HUES64 (cell line): ENCODE measurements around the gene IGDCC3. TPM values are rescaled to one million over a fixed set of nuclear protein-coding genes. Genes with fewer than 3 reads are reported as not detected.

Experiments
- H3K27ac ChIP-seq: 2 replicates; pipeline ENCODE4 v1.7.0; 2013; ENCODE audit warnings: low read depth, low read length, inconsistent platforms
- H3K27me3 ChIP-seq: 2 replicates; pipeline ENCODE4 v1.6.1; 2013; ENCODE audit warnings: mild to moderate bottlenecking, low read length; ENCODE audit not compliant: insufficient read depth
- H3K36me3 ChIP-seq: 2 replicates; pipeline ENCODE4 v1.6.1; 2013; ENCODE audit warnings: mild to moderate bottlenecking, low read length; ENCODE audit not compliant: insufficient read depth
- H3K4me1 ChIP-seq: 2 replicates; pipeline ENCODE4 v1.6.1; 2013; ENCODE audit warnings: mild to moderate bottlenecking, low read length, moderate library complexity; ENCODE audit not compliant: insufficient read depth
- H3K4me3 ChIP-seq: 2 replicates; pipeline ENCODE4 v1.5.1; 2013; ENCODE audit warnings: mild to moderate bottlenecking, low read length, moderate library complexity
- H3K9ac ChIP-seq: 2 replicates; pipeline ENCODE4 v1.6.1; 2013; ENCODE audit warnings: mild to moderate bottlenecking, low read depth, low read length
- H3K9me3 ChIP-seq: 2 replicates; pipeline ENCODE4 v1.6.1; 2013; ENCODE audit warnings: low read depth, low read length; ENCODE audit not compliant: insufficient read depth
- WGBS: fragments of 150-250, 120-280 bp; methylation state at CpG from one replicate; pipeline ENCODE4 v1.1.7; 2013; ENCODE audit warnings: missing lambda C conversion rate; 5-methylcytosine and 5-hydroxymethylcytosine counted together
- polyA plus RNA-seq, 2 experiments: library from polyadenylated mRNA; stranded (reverse); fragments of 50-300 nt; gene quantifications; one replicate each; pipeline ENCODE4 v1.2.3, GENCODE V29; 2013

IGDCC3 gene
- polyA plus RNA-seq (2013, experiment 1 of 2) = 62.5 TPM
- polyA plus RNA-seq (2013, experiment 2 of 2) = 93.1 TPM

DNA sequence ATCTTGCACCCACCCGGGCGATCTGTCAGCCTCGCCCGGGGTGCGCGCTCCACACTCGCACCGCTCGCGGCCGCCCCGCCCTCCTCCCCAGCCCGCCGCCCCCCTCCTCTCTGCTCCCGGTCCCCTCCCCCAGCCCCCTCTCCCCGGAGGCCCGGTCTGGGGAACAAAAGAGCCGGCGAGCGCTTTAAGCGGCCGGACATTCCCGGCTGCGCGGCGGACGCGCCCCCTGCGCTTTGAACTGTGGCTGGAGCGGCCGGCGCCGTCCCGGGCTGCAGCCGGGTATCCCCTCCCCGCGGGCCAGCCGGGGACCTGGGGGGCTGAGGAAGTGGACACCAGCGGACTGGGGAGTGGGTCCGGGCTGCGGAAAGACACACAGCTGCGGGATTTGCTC, at the start of gene IGDCC3:
Gene IGDCC3, minus strand, starts transcription at position 27 of the 391 bp plus-strand sequence. CDS start 214 bp downstream, outside the sequence.
- H3K27me3 ChIP-seq = peaks cover 32% of the 10 kb centered on the region
- peak within 1 kb of the TSS; percentile 93 for H3K4me3 ChIP-seq
- peak within 1 kb of the TSS; percentile 78 for H3K27ac ChIP-seq
- peaks cover 20% of the 10 kb centered on the region for H3K36me3 ChIP-seq
- peak within 1 kb of the TSS; percentile 78 for H3K9ac ChIP-seq
- WGBS = under 1% methylated on average over 30 of the region's 42 CpGs
- H3K9me3 ChIP-seq = no peaks in the 10 kb centered on the region
- peaks cover 13% of the 10 kb centered on the region for H3K4me1 ChIP-seq

DNA sequence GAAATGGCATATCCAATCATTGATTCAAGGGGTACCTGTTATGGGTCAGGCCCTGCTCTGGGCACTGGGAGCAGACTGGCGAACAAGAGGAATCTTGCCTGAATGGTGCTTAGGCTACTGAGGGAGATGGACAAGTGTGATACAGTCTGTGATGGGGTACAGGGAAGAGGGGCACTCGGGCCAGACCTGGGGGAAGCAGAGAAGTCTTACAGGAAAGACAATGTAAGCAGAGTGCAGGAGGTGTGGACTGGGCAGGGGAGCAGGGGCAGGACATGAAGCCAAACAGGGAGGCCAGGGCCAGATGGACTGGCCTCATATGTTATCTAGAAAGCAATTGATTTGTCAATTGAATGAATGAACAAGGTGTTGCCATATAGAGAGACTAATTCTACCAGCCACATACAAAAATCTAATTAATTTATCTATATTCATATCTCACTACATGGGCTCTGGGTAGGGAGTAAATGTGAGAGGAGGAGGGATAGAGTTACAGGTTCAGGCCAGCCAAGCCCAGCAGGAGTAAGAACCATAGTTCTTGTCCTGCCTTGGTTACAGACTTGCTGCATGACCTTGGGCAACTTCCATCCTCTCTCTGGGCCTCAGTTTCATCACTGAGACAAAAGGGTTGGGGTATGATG, 48.5 kb upstream of the IGDCC3 start:
- Histone ChIP-seq H3K4me3 (no peak overlapping the region), H3K27ac (no peak overlapping the region), H3K36me3 (no peaks in the 10 kb centered on the region), H3K9me3 (no peaks in the 10 kb centered on the region), H3K9ac (no peak overlapping the region), H3K27me3 (0 out of 2 replicates have a peak, but pooled peaks cover 8% of the 10 kb centered on the region), H3K4me1 (peaks cover 13% of the 10 kb centered on the region)
- WGBS = 88% methylated on average over 2 of the region's 2 CpGs

DNA sequence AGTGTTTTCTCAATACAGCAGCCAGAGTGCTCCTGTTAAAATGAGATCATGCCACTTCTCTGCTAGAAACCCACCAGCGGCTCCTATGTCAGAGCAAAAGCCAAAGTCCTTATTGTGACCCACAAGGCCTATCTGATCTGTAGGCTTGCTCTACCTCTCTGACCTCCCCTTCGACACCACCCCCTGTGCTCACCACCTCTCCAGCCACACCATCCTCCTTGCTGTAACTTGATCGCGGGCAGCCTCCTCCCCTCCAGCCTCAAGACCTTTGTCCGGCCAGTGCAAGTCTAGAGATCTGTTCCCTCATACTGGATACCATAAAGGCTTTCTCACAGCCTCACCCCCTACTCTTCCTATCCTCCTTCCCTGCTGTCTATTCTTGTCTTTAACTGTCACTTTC, 46.9 kb upstream of the IGDCC3 start:
- no peak overlapping the region for H3K27ac ChIP-seq
- H3K27me3 ChIP-seq = 0 out of 2 replicates have a peak, but pooled peaks cover 8% of the 10 kb centered on the region
- H3K4me1 ChIP-seq = peaks cover 24% of the 10 kb centered on the region
- 63% methylated on average over 5 of the region's 5 CpGs for WGBS
- no peaks in the 10 kb centered on the region for H3K9me3 ChIP-seq
- H3K9ac ChIP-seq = no peak overlapping the region
- H3K4me3 ChIP-seq = no peak overlapping the region
- H3K36me3 ChIP-seq = no peaks in the 10 kb centered on the region

DNA sequence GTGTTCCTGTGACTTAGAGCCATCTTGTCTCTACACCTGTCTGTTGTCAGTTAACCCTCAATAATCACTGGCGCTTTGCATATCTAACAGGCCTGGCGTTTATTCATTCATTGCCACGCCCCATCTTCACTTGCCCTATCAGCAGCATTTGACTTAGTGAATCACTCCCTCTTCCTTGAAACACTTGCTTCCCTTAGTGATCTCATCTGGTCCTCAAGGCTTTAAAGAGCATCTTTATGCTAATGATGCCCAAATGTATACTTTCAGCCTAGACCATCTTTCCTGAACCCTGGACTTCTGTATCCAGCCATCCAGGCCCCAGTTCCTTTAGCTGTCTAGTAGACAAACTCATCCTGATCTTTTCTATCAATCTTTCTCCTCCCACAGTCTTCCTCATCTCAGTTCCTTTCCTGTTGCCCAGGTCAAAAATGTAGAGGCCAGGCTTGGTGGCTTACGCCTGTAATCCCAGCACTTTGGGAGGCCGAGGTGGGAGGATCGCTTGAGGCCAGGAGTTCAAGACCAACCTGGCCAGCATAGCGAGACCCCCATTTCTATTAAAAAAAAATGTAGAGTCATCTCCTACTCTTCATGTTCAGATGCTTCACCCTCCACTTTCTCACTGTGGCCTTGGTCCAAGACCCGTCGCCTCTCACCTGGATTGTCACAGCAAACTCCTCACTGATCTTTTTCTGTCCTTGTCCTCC, 46.3 kb upstream of the IGDCC3 start:
- 0 out of 2 replicates have a peak, but pooled peaks cover 8% of the 10 kb centered on the region for H3K27me3 ChIP-seq
- H3K9me3 ChIP-seq = no peaks in the 10 kb centered on the region
- 84% methylated on average over 9 of the region's 9 CpGs for WGBS
- H3K9ac ChIP-seq = no peak overlapping the region
- peaks cover 30% of the 10 kb centered on the region for H3K4me1 ChIP-seq
- H3K36me3 ChIP-seq = no peaks in the 10 kb centered on the region
- H3K4me3 ChIP-seq = peak overlapping the region; percentile 64; the same call in 1 of the 2 replicates
- no peak overlapping the region for H3K27ac ChIP-seq

DNA sequence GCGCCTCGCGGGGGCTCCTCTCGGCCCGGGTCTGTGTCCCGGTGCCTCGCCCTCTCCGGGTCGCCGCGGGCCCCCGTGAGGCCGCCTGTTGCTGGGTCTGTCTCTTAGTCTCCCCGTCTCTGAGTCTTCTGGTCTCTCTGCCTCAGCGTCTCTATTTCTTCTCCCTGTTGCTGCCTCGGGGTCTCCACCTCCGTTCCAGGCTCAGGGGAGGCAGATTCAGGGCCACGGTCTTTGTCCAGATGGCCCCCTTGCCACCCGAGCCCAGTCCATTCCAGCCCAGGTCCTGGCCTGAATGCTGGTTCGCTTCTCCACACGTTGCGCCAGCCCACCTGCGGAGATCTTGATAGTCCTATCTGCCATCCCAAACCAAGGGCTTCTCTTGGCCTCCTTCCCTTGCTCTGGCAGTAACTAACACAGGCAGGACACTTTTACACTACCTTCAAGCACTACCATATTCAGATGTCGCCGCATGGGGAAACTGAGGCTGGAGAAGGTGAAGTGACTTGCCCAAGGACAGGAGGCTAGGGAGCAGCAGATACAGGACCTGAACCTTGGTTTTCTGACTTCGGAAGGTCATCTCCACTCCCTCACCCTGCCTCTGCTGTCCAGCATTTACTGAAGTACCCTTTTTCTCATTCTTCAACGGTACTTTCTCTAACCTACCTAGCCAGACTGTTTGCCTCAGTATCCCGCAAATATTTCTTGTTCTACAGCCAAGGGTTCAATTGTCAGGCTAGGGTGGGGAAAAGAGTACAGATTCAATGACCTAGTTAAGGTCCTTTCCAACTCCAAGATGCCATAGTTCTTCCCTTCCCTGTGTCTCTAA, 45.6 kb upstream of the IGDCC3 start:
- H3K9ac ChIP-seq = peak overlapping the region; percentile 82

DNA sequence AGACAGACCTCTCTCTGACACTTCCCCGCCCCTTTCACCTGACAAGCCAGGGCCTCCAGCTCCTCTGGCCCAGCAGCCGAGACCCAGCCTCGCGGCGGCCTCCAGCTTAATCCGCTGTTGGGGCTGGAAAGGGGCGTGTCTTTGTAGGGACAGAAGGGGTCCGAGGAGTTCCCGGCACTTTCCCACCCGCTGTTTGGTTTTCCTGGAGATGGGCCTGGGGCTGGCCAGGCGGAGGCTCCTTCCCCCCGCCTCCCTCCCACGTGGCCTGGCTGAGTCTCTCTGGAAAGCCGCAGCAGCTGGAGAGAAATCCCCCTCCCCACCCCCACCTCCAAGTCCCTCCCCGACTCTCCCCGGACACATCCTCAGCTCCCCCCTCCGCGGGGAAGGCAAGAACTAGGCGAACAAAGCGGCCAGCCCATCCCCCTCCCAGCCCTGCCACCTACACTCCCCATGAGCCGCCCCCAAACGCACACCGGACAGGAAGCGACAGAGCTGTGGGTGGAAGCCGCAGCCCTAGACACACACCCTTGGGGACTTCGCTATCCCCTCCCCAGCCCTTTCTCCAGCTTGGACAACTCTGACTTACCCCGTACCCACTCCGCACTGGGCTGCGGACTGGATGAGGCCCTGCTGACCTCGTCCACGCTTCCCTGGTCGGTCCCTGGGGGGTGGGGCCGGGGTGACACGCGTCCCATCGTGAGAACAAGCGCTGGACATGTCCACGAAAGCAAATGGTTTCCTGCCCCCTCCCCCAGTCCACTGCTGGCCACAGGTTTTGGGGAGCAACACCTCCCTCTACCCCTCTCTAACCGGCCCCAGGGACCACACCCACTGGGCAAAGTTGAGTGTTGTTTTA, 43.8 kb upstream of the IGDCC3 start:
- peak overlapping the region; percentile 76 for H3K9ac ChIP-seq

More for the DNA sequence above, 45.6 kb upstream of the IGDCC3 start:
- H3K4me3 ChIP-seq = peak overlapping the region; percentile 64
- H3K4me1 ChIP-seq = peaks cover 37% of the 10 kb centered on the region
- no peaks in the 10 kb centered on the region for H3K9me3 ChIP-seq
- 13% methylated on average over 28 of the region's 28 CpGs for WGBS
- H3K27me3 ChIP-seq = 0 out of 2 replicates have a peak, but pooled peaks cover 8% of the 10 kb centered on the region
- H3K36me3 ChIP-seq = no peaks in the 10 kb centered on the region
- peak overlapping the region; percentile 7; the same call in 1 of the 2 replicates for H3K27ac ChIP-seq

DNA sequence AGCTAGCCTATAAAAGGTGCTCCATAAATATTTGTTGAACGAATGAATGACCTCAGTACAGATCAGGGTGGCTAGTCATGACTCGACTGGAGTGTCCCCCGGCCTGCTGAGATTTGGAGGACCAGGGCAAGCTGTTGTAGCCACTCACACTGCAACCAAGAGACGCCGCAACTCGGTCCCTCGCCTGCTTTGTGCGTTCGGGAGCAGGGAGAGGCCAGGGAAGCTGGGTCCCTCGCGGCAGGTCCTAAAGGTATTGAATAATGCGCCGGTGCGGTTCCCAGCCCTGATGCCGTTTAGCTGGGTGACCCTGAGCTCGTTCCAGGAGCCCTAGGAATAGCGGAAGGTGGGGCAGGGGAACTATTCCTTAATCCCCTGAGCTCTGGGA, 43.2 kb upstream of the IGDCC3 start:
- no peaks in the 10 kb centered on the region for H3K36me3 ChIP-seq
- no peaks in the 10 kb centered on the region for H3K9me3 ChIP-seq
- H3K27ac ChIP-seq = peak overlapping the region; percentile 92; the same call in 1 of the 2 replicates
- H3K4me3 ChIP-seq = peak overlapping the region; percentile 72
- WGBS = 6% methylated on average over 17 of the region's 17 CpGs
- peak overlapping the region; percentile 13 for H3K9ac ChIP-seq
- 0 out of 2 replicates have a peak, but pooled peaks cover 8% of the 10 kb centered on the region for H3K27me3 ChIP-seq
- H3K4me1 ChIP-seq = peaks cover 58% of the 10 kb centered on the region

More for the DNA sequence above, 43.8 kb upstream of the IGDCC3 start:
- Histone ChIP-seq H3K36me3 (no peaks in the 10 kb centered on the region), H3K4me3 (peak overlapping the region; percentile 72), H3K27me3 (0 out of 2 replicates have a peak, but pooled peaks cover 8% of the 10 kb centered on the region), H3K9me3 (no peaks in the 10 kb centered on the region), H3K4me1 (peaks cover 54% of the 10 kb centered on the region), H3K27ac (peak overlapping the region; percentile 92)
- 0% methylated on average over 39 of the region's 39 CpGs for WGBS

DNA sequence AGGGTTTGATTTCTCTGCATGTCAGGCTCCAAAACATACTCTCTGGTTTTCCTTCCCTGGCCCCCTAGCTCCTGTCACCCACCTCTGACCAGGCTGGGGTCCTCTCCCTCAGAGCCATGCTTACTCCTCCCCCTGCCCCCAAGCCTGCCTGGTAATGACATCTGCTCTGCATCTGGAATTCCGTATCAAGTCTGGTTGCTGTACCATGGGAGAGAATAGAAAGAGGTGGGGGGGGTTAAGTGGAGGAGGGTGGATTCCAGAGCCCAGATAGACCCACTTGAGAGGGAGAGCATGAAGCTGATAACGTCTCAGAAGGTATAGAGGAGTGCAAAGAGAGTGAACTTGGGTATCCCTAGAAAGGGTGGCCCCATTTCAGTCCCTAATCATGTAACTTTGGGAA, 40.8 kb upstream of the IGDCC3 start:
- peaks cover 70% of the 10 kb centered on the region for H3K4me1 ChIP-seq
- no peak overlapping the region for H3K4me3 ChIP-seq
- whole genome bisulfite sequencing = 81% methylated on average over 2 of the region's 2 CpGs
- H3K9me3 ChIP-seq = no peaks in the 10 kb centered on the region
- H3K9ac ChIP-seq = no peak overlapping the region
- H3K27ac ChIP-seq = no peak overlapping the region
- H3K36me3 ChIP-seq = no peaks in the 10 kb centered on the region
- H3K27me3 ChIP-seq = 0 out of 2 replicates have a peak, but pooled peaks cover 3% of the 10 kb centered on the region

DNA sequence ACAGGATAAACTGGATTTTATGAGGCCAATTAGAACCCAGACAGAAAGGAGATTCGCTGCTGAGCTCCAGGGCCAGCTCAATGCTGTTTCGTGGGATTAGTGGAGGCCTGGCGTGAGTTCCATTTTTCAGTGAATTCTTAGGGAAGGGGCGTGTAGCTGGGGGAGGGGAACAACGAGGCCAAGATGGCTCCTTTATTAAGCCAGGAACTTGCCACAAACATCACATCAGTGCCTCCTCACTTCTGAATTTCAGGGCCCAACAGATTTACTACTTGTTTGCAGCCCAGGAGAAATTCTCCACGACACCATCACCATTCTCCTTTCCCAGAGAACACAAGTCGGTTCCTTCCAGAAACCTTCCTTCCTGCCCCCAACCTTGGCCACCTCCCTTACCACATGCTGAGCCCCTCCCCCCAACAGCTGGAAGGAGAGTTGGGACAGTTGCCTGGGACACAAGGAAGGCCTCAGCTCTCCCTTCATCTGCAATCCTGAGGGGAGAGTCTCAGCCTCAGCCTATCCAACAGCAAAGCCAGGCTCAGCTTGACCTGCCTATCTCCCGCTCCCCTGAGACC, 39.1 kb upstream of the IGDCC3 start:
- Histone ChIP-seq H3K9me3 (no peaks in the 10 kb centered on the region), H3K36me3 (no peaks in the 10 kb centered on the region), H3K4me1 (peaks cover 78% of the 10 kb centered on the region), H3K9ac (peak overlapping the region; percentile 60), H3K27ac (peak overlapping the region; percentile 96), H3K27me3 (no peaks in the 10 kb centered on the region), H3K4me3 (peak overlapping the region; percentile 27)
- WGBS = 10% methylated on average over 8 of the region's 8 CpGs
